ENCODE results near the gene FILIP1L. TPM values are rescaled to one million over a fixed set of nuclear protein-coding genes. Genes with fewer than 3 reads are reported as not detected.

FILIP1L gene
- total RNA-seq, 1 donor from 2014 or later: 0.15 TPM

GRCh38 chr3:100108464-100109079, 5.7 kb downstream of the FILIP1L start:
- Histone ChIP-seq H3K4me3 (no peak overlapping the region), H3K36me3 (no peaks in the 10 kb centered on the region), H2AFZ (replicated peaks) (no peak overlapping the region), H3K4me2 (no peak overlapping the region), H3K9ac (no peak overlapping the region), H3K27me3 (no peaks in the 10 kb centered on the region), H3K9me3 (ENCODE audit: low read depth) (no peaks in the 10 kb centered on the region), H3K27ac (no peak overlapping the region), H3F3A (ENCODE audit: low read depth) (no peaks in the 10 kb centered on the region), H3K4me1 (no peaks in the 10 kb centered on the region), H4K20me1 (ENCODE audit: low read depth) (no peaks in the 10 kb centered on the region), H3K79me2 (ENCODE audit: low read depth) (no peaks in the 10 kb centered on the region)
- Mint-ChIP-seq H3K9me3 (no peaks in the 10 kb centered on the region), H3K4me3 (no peak overlapping the region), H3K4me1 (no peaks in the 10 kb centered on the region), H3K27ac (no peak overlapping the region), H3K27me3 (ENCODE audit: insufficient read depth, low read depth) (no peaks in the 10 kb centered on the region), H3K36me3 (no peaks in the 10 kb centered on the region)
- no peak for DNase-seq (ENCODE audit: low spot score)
- no peak for TF ChIP-seq CTCF (IDR thresholded peaks at IDR 0.05)
- TF ChIP-seq EZH2 (IDR thresholded peaks at IDR 0.05): no peak
- no peak for TF ChIP-seq EZH2phosphoT487 (IDR thresholded peaks at IDR 0.05)

- H3K27ac Mint-ChIP-seq: no peak overlapping the region
- H3K4me1 Mint-ChIP-seq: no peaks in the 10 kb centered on the region
These were observed 7.0 kb downstream of the FILIP1L start for GRCh38 chr3:100107221-100107814.

GRCh38 chr3:100106531-100107141, 7.7 kb downstream of the FILIP1L start:
- H3K79me2 ChIP-seq (ENCODE audit: low read depth): no peaks in the 10 kb centered on the region
- H3K9ac ChIP-seq: no peak overlapping the region
- H3K27ac ChIP-seq: no peak overlapping the region
- Mint-ChIP-seq H3K4me1 (no peaks in the 10 kb centered on the region), H3K36me3 (no peaks in the 10 kb centered on the region), H3K27ac (no peak overlapping the region), H3K9me3 (no peaks in the 10 kb centered on the region), H3K27me3 (ENCODE audit: insufficient read depth, low read depth) (no peaks in the 10 kb centered on the region), H3K4me3 (no peak overlapping the region)
- H3K27me3 ChIP-seq: no peaks in the 10 kb centered on the region
- no peak for DNase-seq (ENCODE audit: low spot score)
- no peaks in the 10 kb centered on the region for H3F3A ChIP-seq (ENCODE audit: low read depth)
- H3K4me2 ChIP-seq: no peak overlapping the region
- H4K20me1 ChIP-seq (ENCODE audit: low read depth): no peaks in the 10 kb centered on the region
- no peak overlapping the region for H3K4me3 ChIP-seq
- H3K9me3 ChIP-seq (ENCODE audit: low read depth): no peaks in the 10 kb centered on the region
- H2AFZ ChIP-seq (replicated peaks): no peak overlapping the region
- no peaks in the 10 kb centered on the region for H3K4me1 ChIP-seq
- H3K36me3 ChIP-seq: no peaks in the 10 kb centered on the region
- no peak for TF ChIP-seq EZH2 (IDR thresholded peaks at IDR 0.05)
- no peak for TF ChIP-seq EZH2phosphoT487 (IDR thresholded peaks at IDR 0.05)
- no peak for TF ChIP-seq CTCF (IDR thresholded peaks at IDR 0.05)

More at GRCh38 chr3:100107221-100107814, 7.0 kb downstream of the FILIP1L start:
- no peaks in the 10 kb centered on the region for H3K4me1 ChIP-seq
- H4K20me1 ChIP-seq (ENCODE audit: low read depth): no peaks in the 10 kb centered on the region
- H3K9me3 ChIP-seq (ENCODE audit: low read depth): no peaks in the 10 kb centered on the region
- Mint-ChIP-seq H3K4me3 (no peak overlapping the region), H3K9me3 (no peaks in the 10 kb centered on the region), H3K36me3 (no peaks in the 10 kb centered on the region), H3K27me3 (ENCODE audit: insufficient read depth, low read depth) (no peaks in the 10 kb centered on the region)
- no peak overlapping the region for H3K27ac ChIP-seq
- DNase-seq (ENCODE audit: low spot score): no peak
- no peak overlapping the region for H3K9ac ChIP-seq
- no peak overlapping the region for H3K4me3 ChIP-seq
- H3K27me3 ChIP-seq: no peaks in the 10 kb centered on the region
- H3F3A ChIP-seq (ENCODE audit: low read depth): no peaks in the 10 kb centered on the region
- no peak overlapping the region for H2AFZ ChIP-seq (replicated peaks)
- H3K36me3 ChIP-seq: no peaks in the 10 kb centered on the region
- TF ChIP-seq CTCF (IDR thresholded peaks at IDR 0.05): no peak
- no peak for TF ChIP-seq EZH2 (IDR thresholded peaks at IDR 0.05)
- TF ChIP-seq EZH2phosphoT487 (IDR thresholded peaks at IDR 0.05): no peak
- no peaks in the 10 kb centered on the region for H3K79me2 ChIP-seq (ENCODE audit: low read depth)
- H3K4me2 ChIP-seq: no peak overlapping the region
